OCI-LY1 (cell line): ENCODE data around the gene BCO2.
"Not testable (repeated sequence)": the region's sequence is repeated elsewhere in the genome, so short reads cannot be mapped to it uniquely, and the experiment has no call there.

Experiments used
- H2AFZ ChIP-seq: fragments of 200-600 bp; sonication (generic), shearing (Covaris generic); 2 replicates; pipeline ENCODE4 v1.6.0; 2014; ENCODE audit warnings: antibody characterized with exemption, mild to moderate bottlenecking, low read length
- H3F3A ChIP-seq: fragments of 200-600 bp; sonication (generic), shearing (Covaris generic); 2 replicates; pipeline ENCODE4 v1.6.0; 2014; ENCODE audit warnings: mild to moderate bottlenecking, antibody characterized with exemption, low read length, moderate library complexity; ENCODE audit not compliant: insufficient read depth
- H3K27ac ChIP-seq: fragments of 200-600 bp; sonication (generic); 2 replicates; pipeline ENCODE4 v1.5.1; 2014; ENCODE audit warnings: low read length, mixed run types, mild to moderate bottlenecking, low read depth; ENCODE audit not compliant: poor library complexity, severe bottlenecking
- H3K27me3 ChIP-seq: fragments of 200-600 bp; sonication (generic); 2 replicates; pipeline ENCODE4 v1.6.0; 2014; ENCODE audit warnings: antibody characterized with exemption, mild to moderate bottlenecking, low read length, moderate library complexity; ENCODE audit not compliant: insufficient read depth
- H3K36me3 ChIP-seq: fragments of 200-600 bp; sonication (generic); 2 replicates; pipeline ENCODE4 v1.6.1; 2014; ENCODE audit warnings: mild to moderate bottlenecking, antibody characterized with exemption, low read length, moderate library complexity, mixed read lengths; ENCODE audit not compliant: insufficient read depth
- H3K4me1 ChIP-seq: fragments of 200-600 bp; sonication (generic); 2 replicates; pipeline ENCODE4 v1.5.1; 2014; ENCODE audit warnings: mild to moderate bottlenecking, low read length, moderate library complexity; ENCODE audit not compliant: insufficient read depth, severe bottlenecking
- H3K4me2 ChIP-seq: fragments of 200-600 bp; sonication (generic), shearing (Covaris generic); 2 replicates; pipeline ENCODE4 v1.6.1; 2014; ENCODE audit warnings: low read length
- H3K4me3 ChIP-seq: fragments of 200-600 bp; sonication (generic); 2 replicates; pipeline ENCODE4 v1.5.1; 2014; ENCODE audit warnings: low read length, low read depth, mild to moderate bottlenecking, mixed read lengths; ENCODE audit not compliant: poor library complexity, severe bottlenecking
- H3K79me2 ChIP-seq: fragments of 200-600 bp; shearing (Covaris generic); 2 replicates; pipeline ENCODE4 v1.6.1; 2016; ENCODE audit warnings: mixed run types, low read length, mixed read lengths; ENCODE audit not compliant: insufficient read depth
- H3K9ac ChIP-seq: fragments of 200-600 bp; sonication (generic), shearing (Covaris generic); 2 replicates; pipeline ENCODE4 v1.6.1; 2014; ENCODE audit warnings: mild to moderate bottlenecking, low read length, mixed read lengths
- H3K9me2 ChIP-seq: fragments of 200-600 bp; sonication (generic), shearing (Covaris generic); 2 replicates; pipeline ENCODE4 v1.6.1; 2014; ENCODE audit warnings: low read depth, mild to moderate bottlenecking, low read length, mixed read lengths
- H3K9me3 ChIP-seq: fragments of 200-600 bp; shearing (Covaris generic); 2 replicates; pipeline ENCODE4 v1.6.1; 2014; ENCODE audit warnings: low read length, mixed read lengths
- H4K20me1 ChIP-seq: fragments of 200-600 bp; sonication (generic), shearing (Covaris generic); 2 replicates; pipeline ENCODE4 v1.6.0; 2016; ENCODE audit warnings: mild to moderate bottlenecking, low read length; ENCODE audit not compliant: insufficient read depth
- EZH2 ChIP-seq: fragments of 200-600 bp; sonication (generic), shearing (Covaris generic); IDR thresholded peaks from 2 replicates; pipeline ENCODE4 v1.8.0; 2017; ENCODE audit warnings: borderline replicate concordance, mixed run types, mild to moderate bottlenecking, antibody characterized with exemption, low read length, moderate library complexity, mixed read lengths
- TF ChIP-seq, protein P1 (sequence below): fragments of 200-600 bp; sonication (generic), shearing (Covaris generic); IDR thresholded peaks from 2 replicates; pipeline ENCODE4 v1.5.1; 2017; ENCODE audit warnings: mild to moderate bottlenecking, antibody characterized with exemption, low read length, moderate library complexity, mixed read lengths

BCO2 gene

GRCh38 chr11:112185883-112186282 is 10.6 kb downstream of the BCO2 start:
- no peaks in the 10 kb centered on the region for H3K79me2 ChIP-seq
- no peaks in the 10 kb centered on the region for H3K4me1 ChIP-seq

DNA sequence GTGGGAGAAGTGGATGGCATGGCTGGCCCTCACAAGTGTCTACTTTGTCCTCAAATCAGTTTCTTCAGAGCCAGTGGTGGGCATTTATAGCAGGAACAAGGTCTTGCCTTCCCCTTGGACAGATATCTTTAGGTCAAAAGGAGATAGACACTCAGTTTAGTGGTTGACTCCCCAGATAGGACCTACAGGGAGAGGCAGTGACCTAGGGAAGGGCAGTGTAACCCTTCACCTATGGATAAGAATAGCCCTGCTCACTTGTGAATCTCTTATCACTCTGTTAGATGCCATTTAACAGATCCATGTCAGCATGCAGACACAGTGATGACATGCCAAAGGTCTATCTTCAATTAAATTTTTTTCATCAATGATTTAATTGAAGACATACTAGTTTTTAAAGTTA is 11.0 kb downstream of the BCO2 start:
- no peak overlapping the region for H2AFZ ChIP-seq

More at GRCh38 chr11:112185883-112186282, 10.6 kb downstream of the BCO2 start:
- TF ChIP-seq, protein P1, sequence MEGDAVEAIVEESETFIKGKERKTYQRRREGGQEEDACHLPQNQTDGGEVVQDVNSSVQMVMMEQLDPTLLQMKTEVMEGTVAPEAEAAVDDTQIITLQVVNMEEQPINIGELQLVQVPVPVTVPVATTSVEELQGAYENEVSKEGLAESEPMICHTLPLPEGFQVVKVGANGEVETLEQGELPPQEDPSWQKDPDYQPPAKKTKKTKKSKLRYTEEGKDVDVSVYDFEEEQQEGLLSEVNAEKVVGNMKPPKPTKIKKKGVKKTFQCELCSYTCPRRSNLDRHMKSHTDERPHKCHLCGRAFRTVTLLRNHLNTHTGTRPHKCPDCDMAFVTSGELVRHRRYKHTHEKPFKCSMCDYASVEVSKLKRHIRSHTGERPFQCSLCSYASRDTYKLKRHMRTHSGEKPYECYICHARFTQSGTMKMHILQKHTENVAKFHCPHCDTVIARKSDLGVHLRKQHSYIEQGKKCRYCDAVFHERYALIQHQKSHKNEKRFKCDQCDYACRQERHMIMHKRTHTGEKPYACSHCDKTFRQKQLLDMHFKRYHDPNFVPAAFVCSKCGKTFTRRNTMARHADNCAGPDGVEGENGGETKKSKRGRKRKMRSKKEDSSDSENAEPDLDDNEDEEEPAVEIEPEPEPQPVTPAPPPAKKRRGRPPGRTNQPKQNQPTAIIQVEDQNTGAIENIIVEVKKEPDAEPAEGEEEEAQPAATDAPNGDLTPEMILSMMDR = no peak
- TF ChIP-seq EZH2 = no peak
- Histone ChIP-seq H3K27me3 (peaks cover 3% of the 10 kb centered on the region; the same call in 1 of the 2 replicates), H4K20me1 (no peaks in the 10 kb centered on the region), H3K27ac (no peak overlapping the region), H3K4me2 (no peak overlapping the region), H2AFZ (no peak overlapping the region), H3K9me3 (no peaks in the 10 kb centered on the region), H3K9me2 (no peaks in the 10 kb centered on the region), H3K36me3 (no peaks in the 10 kb centered on the region), H3K4me3 (no peak overlapping the region), H3K9ac (no peak overlapping the region), H3F3A (no peaks in the 10 kb centered on the region)

GRCh38 chr11:112195113-112195512 is 19.8 kb downstream of the BCO2 start:
- not testable (repeated sequence) for H2AFZ ChIP-seq, H3K9me3 ChIP-seq, H4K20me1 ChIP-seq, H3K4me2 ChIP-seq, H3K27me3 ChIP-seq, H3K9me2 ChIP-seq, H3K9ac ChIP-seq, H3F3A ChIP-seq, H3K27ac ChIP-seq, H3K36me3 ChIP-seq, H3K4me3 ChIP-seq, H3K79me2 ChIP-seq, H3K4me1 ChIP-seq

More for the DNA sequence above, 11.0 kb downstream of the BCO2 start:
- Histone ChIP-seq H3K9me2 (no peaks in the 10 kb centered on the region), H3F3A (no peaks in the 10 kb centered on the region), H3K27ac (no peak overlapping the region), H3K9ac (no peak overlapping the region), H3K4me3 (no peak overlapping the region), H3K4me1 (no peaks in the 10 kb centered on the region), H3K36me3 (no peaks in the 10 kb centered on the region), H4K20me1 (no peaks in the 10 kb centered on the region), H3K4me2 (no peak overlapping the region), H3K9me3 (no peaks in the 10 kb centered on the region), H3K27me3 (peaks cover 3% of the 10 kb centered on the region; the same call in 1 of the 2 replicates), H3K79me2 (no peaks in the 10 kb centered on the region)
- TF ChIP-seq, protein P1 = no peak
- TF ChIP-seq EZH2 = no peak

DNA sequence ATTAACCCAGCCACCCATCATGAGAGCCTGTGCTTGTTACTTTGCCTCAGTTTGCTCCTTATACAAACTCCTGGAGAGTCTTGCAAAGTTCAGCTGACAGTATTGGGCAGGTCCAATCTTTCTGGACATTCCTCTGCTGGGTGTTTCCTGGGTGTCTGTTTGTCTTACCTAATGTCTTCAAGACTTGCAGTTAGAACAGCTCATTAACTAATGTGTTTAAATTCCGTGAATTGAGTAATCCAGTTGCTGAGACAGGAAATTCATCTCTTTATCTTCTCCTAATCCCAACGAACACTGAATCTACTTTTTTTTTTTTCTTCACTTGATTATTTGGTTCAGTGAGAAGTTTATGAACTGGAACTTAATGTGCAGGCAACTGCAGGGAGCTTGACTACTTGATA is 20.6 kb downstream of the BCO2 start:
- Histone ChIP-seq H3K36me3 (no peaks in the 10 kb centered on the region), H3F3A (no peaks in the 10 kb centered on the region), H3K27ac (no peak overlapping the region), H3K4me2 (no peak overlapping the region), H3K4me1 (no peaks in the 10 kb centered on the region), H3K9me2 (no peaks in the 10 kb centered on the region), H3K27me3 (no peaks in the 10 kb centered on the region), H3K9me3 (no peaks in the 10 kb centered on the region), H3K79me2 (no peaks in the 10 kb centered on the region), H2AFZ (no peak overlapping the region), H3K9ac (no peak overlapping the region), H4K20me1 (no peaks in the 10 kb centered on the region), H3K4me3 (no peak overlapping the region)
- TF ChIP-seq EZH2 = no peak
- TF ChIP-seq, protein P1 = no peak
